Astrocyte of the cerebellum (primary cell): ENCODE data around the gene RIPK3.

Source experiments
- DNase-seq: peaks from one replicate; pipeline ENCODE4 v3.0.0-alpha.2; 2011; ENCODE audit warnings: low read depth
- H3K4me3 ChIP-seq: 2 replicates; pipeline ENCODE4 v1.5.1; 2011; ENCODE audit warnings: mild to moderate bottlenecking, low read depth, low read length, moderate library complexity
- in situ Hi-C: cut with HindIII; loops from 2 replicates; pipeline ENCODE4 v1.10.0; 2017; ENCODE audit warnings: low sequenced_read_pairs
- TF ChIP-seq, protein P1 (sequence below): IDR thresholded peaks from 2 replicates; pipeline ENCODE4 v1.5.1; 2012; ENCODE audit warnings: low read length, low read depth, moderate library complexity, mild to moderate bottlenecking; ENCODE audit errors: missing control alignments

RIPK3 gene

GRCh38 chr14:24325963-24326362 is 13.8 kb downstream of the RIPK3 start:
- TF ChIP-seq, protein P1, sequence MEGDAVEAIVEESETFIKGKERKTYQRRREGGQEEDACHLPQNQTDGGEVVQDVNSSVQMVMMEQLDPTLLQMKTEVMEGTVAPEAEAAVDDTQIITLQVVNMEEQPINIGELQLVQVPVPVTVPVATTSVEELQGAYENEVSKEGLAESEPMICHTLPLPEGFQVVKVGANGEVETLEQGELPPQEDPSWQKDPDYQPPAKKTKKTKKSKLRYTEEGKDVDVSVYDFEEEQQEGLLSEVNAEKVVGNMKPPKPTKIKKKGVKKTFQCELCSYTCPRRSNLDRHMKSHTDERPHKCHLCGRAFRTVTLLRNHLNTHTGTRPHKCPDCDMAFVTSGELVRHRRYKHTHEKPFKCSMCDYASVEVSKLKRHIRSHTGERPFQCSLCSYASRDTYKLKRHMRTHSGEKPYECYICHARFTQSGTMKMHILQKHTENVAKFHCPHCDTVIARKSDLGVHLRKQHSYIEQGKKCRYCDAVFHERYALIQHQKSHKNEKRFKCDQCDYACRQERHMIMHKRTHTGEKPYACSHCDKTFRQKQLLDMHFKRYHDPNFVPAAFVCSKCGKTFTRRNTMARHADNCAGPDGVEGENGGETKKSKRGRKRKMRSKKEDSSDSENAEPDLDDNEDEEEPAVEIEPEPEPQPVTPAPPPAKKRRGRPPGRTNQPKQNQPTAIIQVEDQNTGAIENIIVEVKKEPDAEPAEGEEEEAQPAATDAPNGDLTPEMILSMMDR: no peak
- in situ Hi-C loops: no loop called here
- no peak overlapping the region for H3K4me3 ChIP-seq
- no peak for DNase-seq

DNA sequence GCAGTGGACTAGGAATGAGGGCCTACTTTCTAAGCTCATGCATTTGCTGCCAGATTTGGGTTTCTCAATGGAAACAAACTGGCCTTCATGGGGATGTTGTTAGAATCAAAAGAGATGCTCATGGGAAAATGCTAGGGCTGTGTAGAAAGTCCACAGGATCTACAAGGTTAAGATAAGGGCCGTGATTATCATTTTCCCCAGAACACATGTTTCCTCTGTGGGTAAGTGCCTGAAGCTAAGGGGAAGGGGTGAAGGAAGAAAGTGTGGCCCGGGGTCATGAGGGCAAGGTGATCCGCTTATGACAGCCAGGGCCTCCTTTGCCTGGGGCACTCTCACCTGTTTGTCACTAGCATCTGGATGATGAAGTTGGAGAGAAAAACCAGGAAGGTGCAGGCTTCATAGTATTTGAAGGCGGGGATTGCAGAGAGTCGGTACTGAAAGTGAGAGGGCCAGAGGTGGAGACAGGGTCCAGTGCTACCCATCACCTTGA is 14.7 kb downstream of the RIPK3 start:
- in situ Hi-C loops: no loop called here
- DNase-seq: no peak
- H3K4me3 ChIP-seq: no peak overlapping the region
- TF ChIP-seq, protein P1: no peak

GRCh38 chr14:24324024-24324423 is 15.8 kb downstream of the RIPK3 start:
- TF ChIP-seq, protein P1: no peak
- in situ Hi-C loops: loop anchor here (5.0 kb wide), 1 partner anchor 113 kb away; no protein-coding TSS in a partner anchor
- no peak overlapping the region for H3K4me3 ChIP-seq
- no peak for DNase-seq

GRCh38 chr14:24323341-24323740 is 16.4 kb downstream of the RIPK3 start:
- no peak for DNase-seq
- TF ChIP-seq, protein P1: no peak
- no peak overlapping the region for H3K4me3 ChIP-seq
- in situ Hi-C loops: loop anchor here (5.0 kb wide), 1 partner anchor 114 kb away; no protein-coding TSS in a partner anchor

- in situ Hi-C loops: loop anchor here (5.0 kb wide), 1 partner anchor 115 kb away; no protein-coding TSS in a partner anchor
- H3K4me3 ChIP-seq: no peak overlapping the region
- TF ChIP-seq, protein P1: no peak
- DNase-seq: no peak
Observed at GRCh38 chr14:24322672-24323071, 17.1 kb downstream of the RIPK3 start.

DNA sequence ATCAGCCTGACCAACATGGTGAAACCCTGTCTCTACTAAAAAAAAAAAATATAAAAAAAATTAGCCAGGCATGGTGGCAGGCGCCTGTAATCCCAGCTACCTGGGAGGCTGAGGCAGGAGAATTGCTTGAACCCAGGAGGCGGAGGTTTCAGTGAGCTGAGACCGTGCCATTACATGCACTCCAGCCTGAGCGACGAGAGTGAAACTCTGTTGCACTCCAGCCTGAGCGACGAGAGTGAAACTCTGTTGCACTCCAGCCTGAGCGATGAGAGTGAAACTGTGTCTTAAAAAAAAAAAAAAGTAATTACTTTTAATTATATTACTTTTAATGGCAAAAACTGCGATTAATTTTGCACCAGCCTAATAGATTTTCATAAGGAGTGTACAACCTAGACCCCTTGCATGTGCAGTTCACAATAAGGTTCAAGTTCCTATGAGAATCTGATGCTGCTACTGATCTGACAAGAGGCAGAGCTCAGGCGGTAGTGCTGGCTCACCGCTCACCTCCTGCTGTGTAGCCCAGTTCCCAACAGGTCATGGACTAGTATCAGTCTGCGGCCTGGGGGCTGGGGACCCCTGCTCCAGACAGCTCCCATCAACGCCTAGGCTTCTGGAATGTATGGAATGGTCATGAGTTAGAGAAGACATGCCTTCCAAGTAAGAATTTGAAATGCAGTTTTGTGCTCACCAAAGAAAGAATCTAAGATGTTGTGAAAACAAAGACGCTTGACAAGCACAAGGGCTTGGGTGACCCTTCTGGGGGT is 18.4 kb downstream of the RIPK3 start:
- no peak overlapping the region for H3K4me3 ChIP-seq
- in situ Hi-C loops: loop anchor here (5.0 kb wide), 1 partner anchor 116 kb away; no protein-coding TSS in a partner anchor
- no peak for DNase-seq
- TF ChIP-seq, protein P1: no peak
